Measurements from ENCODE around the gene PLPP4. TPM values are rescaled to one million over a fixed set of nuclear protein-coding genes. Genes with fewer than 3 reads are reported as not detected.

The PLPP4 gene
- total RNA-seq = 4.2 TPM

DNA sequence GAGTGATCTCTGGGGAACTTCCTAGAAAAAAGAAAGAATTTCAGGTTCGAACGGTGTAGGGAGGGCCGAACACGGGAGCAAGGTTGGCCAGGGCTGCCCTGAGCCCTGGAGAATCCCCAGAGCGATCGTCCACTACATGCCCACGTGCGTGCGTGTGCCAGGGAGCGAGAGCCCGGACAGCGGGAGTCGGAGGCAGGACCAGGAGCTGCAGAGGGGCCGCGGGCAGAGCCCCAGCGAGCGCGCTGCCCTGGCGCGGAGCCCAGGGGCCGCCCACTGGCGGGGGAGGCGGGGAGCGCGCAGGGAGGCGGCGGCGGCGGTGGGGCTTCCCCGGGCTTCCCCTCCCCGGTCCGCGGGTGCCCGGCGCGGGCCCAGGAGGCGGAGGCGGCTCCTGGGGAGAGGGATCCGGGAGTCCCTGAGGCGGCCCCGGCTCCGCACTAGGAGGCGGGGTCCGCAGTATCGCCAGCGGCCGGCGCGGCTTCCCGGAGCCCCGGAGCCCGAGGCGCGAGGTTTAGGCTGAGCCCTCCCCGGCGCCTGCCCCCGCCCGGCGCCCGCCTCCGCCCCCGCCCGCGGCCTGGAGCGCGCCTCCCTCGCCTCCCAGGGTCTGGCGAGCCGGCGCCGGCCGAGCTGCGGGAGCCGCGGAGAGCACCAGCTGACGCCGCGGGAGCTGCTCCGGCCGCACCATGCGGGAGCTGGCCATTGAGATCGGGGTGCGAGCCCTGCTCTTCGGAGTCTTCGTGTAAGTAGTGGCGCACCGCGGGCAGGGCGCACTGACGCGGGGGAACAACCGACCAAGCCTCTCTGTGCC is at the start of gene PLPP4:
TSS of gene PLPP4 (plus strand) at position 602 of the 805 bp plus-strand sequence. CDS start at position 681, 79 bp downstream.

Data from camera-type eye (tissue), 1 donor.